Stimulated activated effector memory CD8-positive, alpha-beta T cell treated with anti-CD3 and anti-CD28 coated beads, Interleukin-12 subunit alpha, Interleukin-12 subunit beta, amount 100 ng/mL, for 72 hours (primary cell): ENCODE measurements around the gene RRM2.
A peak's percentile ranks its signal among the peaks of the same experiment; 100 is the strongest.

ENCODE experiments used
- ATAC-seq: fragments of 150-1000 bp; cut with Tn5 transposase; 2 replicates; pipeline ENCODE4 v1.10.0; 2021
- DNase-seq, 2 donors: peaks; one replicate each; pipeline ENCODE4 v3.0.0; 2021 to 2022; ENCODE audit warnings: low spot score in 2 of 2
- H3K27ac Mint-ChIP-seq: one replicate; pipeline ENCODE4 v1.8.0; 2022; ENCODE audit warnings: mild to moderate bottlenecking, mixed read lengths
- H3K36me3 Mint-ChIP-seq: one replicate; pipeline ENCODE4 v1.8.0; 2022; ENCODE audit warnings: mild to moderate bottlenecking, mixed read lengths
- H3K4me1 Mint-ChIP-seq: one replicate; pipeline ENCODE4 v1.8.0; 2022; ENCODE audit warnings: mixed read lengths
- H3K4me3 Mint-ChIP-seq: one replicate; pipeline ENCODE4 v1.8.0; 2022; ENCODE audit warnings: mild to moderate bottlenecking, mixed read lengths
- H3K9me3 Mint-ChIP-seq: one replicate; pipeline ENCODE4 v1.8.0; 2022; ENCODE audit warnings: mixed read lengths

The RRM2 gene

GRCh38 chr2:10166676-10167292, 44.2 kb downstream of the RRM2 start:
- Mint-ChIP-seq H3K4me1 (no peaks in the 10 kb centered on the region), H3K27ac (no peak overlapping the region), H3K9me3 (no peaks in the 10 kb centered on the region), H3K4me3 (no peak overlapping the region), H3K36me3 (peaks cover 6% of the 10 kb centered on the region)
- ATAC-seq, result no peak
- no peak for DNase-seq

GRCh38 chr2:10167316-10167715, 44.8 kb downstream of the RRM2 start:
- H3K4me1 Mint-ChIP-seq, result no peaks in the 10 kb centered on the region
- H3K9me3 Mint-ChIP-seq, result no peaks in the 10 kb centered on the region
- peak overlapping the region; percentile 50 for H3K27ac Mint-ChIP-seq
- no peak overlapping the region for H3K4me3 Mint-ChIP-seq
- peaks cover 11% of the 10 kb centered on the region for H3K36me3 Mint-ChIP-seq
- no peak for ATAC-seq
- no peak for DNase-seq

DNA sequence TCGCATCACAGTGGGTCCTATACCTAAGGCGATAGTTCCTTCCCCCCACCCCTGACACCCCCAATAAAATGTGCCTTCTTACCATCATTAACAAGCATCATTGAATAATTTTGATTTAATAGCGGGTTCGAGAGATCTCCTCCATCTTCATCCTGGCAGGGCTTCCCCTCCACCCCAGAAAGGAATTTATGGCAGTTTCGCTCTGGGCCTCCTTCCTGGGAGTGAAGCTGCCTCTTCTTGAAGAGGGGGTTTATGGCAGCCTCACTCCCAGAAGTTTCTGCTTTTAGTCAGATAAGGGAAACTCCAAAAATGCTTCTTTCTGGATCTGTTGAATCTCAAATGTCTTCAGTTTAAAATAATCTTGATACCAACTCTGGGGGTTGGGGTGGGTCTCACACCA, 45.7 kb downstream of the RRM2 start:
- no peaks in the 10 kb centered on the region for H3K9me3 Mint-ChIP-seq
- no peak for DNase-seq
- H3K27ac Mint-ChIP-seq, result peak overlapping the region; percentile 2
- H3K4me1 Mint-ChIP-seq, result no peaks in the 10 kb centered on the region
- ATAC-seq, result no peak
- H3K4me3 Mint-ChIP-seq, result no peak overlapping the region
- peaks cover 13% of the 10 kb centered on the region for H3K36me3 Mint-ChIP-seq

- Mint-ChIP-seq H3K4me3 (no peak overlapping the region), H3K36me3 (peaks cover 13% of the 10 kb centered on the region), H3K9me3 (no peaks in the 10 kb centered on the region), H3K27ac (peak overlapping the region; percentile 2), H3K4me1 (no peaks in the 10 kb centered on the region)
- ATAC-seq (no peak), DNase-seq (no peak)
Measured at GRCh38 chr2:10169053-10169578, 46.6 kb downstream of the RRM2 start.

DNA sequence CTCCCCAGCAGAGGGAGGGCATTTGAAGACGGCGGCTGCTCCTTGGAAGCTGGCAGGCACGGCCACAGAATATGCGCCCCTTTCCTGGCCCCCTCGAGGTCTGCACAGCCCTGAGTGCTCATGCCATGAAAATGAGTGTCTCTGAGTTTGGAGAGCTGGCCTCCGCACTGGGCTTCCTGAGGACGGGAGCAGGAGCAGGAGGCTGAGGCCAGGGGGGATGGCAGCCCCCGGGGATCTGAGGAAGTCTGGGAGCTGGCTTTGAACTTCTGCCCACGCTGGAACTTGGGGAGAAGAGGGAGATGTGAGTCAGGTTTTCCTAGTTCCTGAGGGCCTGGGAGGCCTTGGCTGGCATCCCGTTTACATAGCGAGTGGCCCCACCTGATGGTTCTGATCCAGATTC, 47.0 kb downstream of the RRM2 start:
- Mint-ChIP-seq H3K9me3 (no peaks in the 10 kb centered on the region), H3K36me3 (peaks cover 13% of the 10 kb centered on the region), H3K27ac (peak overlapping the region; percentile 2), H3K4me3 (no peak overlapping the region), H3K4me1 (no peaks in the 10 kb centered on the region)
- ATAC-seq (no peak), DNase-seq (no peak)

GRCh38 chr2:10170256-10170655, 47.7 kb downstream of the RRM2 start:
- ATAC-seq, result no peak
- Mint-ChIP-seq H3K27ac (no peak overlapping the region), H3K36me3 (peaks cover 13% of the 10 kb centered on the region), H3K9me3 (no peaks in the 10 kb centered on the region), H3K4me3 (no peak overlapping the region), H3K4me1 (no peaks in the 10 kb centered on the region)
- DNase-seq, result no peak

GRCh38 chr2:10171006-10171800, 48.7 kb downstream of the RRM2 start:
- ATAC-seq (no peak), DNase-seq (no peak)
- no peak overlapping the region for H3K4me3 Mint-ChIP-seq
- no peaks in the 10 kb centered on the region for H3K9me3 Mint-ChIP-seq
- no peaks in the 10 kb centered on the region for H3K4me1 Mint-ChIP-seq
- H3K36me3 Mint-ChIP-seq, result peaks cover 13% of the 10 kb centered on the region
- H3K27ac Mint-ChIP-seq, result no peak overlapping the region

GRCh38 chr2:10172033-10172871, 49.7 kb downstream of the RRM2 start:
- H3K27ac Mint-ChIP-seq, result no peak overlapping the region
- DNase-seq, result no peak
- H3K4me3 Mint-ChIP-seq, result no peak overlapping the region
- ATAC-seq, result no peak
- no peaks in the 10 kb centered on the region for H3K4me1 Mint-ChIP-seq
- H3K9me3 Mint-ChIP-seq, result no peaks in the 10 kb centered on the region
- H3K36me3 Mint-ChIP-seq, result peaks cover 18% of the 10 kb centered on the region

GRCh38 chr2:10173258-10174005, 50.9 kb downstream of the RRM2 start:
- no peaks in the 10 kb centered on the region for H3K4me1 Mint-ChIP-seq

GRCh38 chr2:10174173-10174572, 51.6 kb downstream of the RRM2 start:
- Mint-ChIP-seq H3K4me3 (no peak overlapping the region), H3K27ac (peak overlapping the region; percentile 23), H3K4me1 (no peaks in the 10 kb centered on the region), H3K9me3 (no peaks in the 10 kb centered on the region), H3K36me3 (peaks cover 11% of the 10 kb centered on the region)
- DNase-seq (no peak), ATAC-seq (no peak)

More at GRCh38 chr2:10173258-10174005, 50.9 kb downstream of the RRM2 start:
- Mint-ChIP-seq H3K36me3 (peaks cover 13% of the 10 kb centered on the region), H3K27ac (peak overlapping the region; percentile 23), H3K4me3 (no peak overlapping the region), H3K9me3 (no peaks in the 10 kb centered on the region)
- peak; percentile 42 for ATAC-seq
- DNase-seq, result no peak

DNA sequence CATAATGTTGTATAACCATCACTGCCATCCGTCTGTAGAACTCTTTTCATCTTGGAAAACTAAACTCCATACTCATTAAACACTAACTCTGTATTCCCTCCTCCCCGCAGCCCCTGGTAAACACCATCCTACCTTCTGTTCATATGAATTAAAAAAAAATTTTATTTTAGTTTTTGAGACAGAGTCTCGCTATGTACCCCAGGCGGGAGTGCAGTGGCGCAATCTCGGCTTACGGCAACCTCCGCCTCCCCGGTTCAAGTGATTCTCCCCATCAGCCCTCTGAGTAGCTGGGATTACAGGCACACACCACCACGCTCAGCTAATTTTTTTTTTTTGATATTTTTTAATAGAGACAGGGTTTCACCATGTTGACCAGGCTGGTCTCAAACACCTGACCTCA, 52.9 kb downstream of the RRM2 start:
- no peak overlapping the region for H3K27ac Mint-ChIP-seq
- no peak for ATAC-seq

DNA sequence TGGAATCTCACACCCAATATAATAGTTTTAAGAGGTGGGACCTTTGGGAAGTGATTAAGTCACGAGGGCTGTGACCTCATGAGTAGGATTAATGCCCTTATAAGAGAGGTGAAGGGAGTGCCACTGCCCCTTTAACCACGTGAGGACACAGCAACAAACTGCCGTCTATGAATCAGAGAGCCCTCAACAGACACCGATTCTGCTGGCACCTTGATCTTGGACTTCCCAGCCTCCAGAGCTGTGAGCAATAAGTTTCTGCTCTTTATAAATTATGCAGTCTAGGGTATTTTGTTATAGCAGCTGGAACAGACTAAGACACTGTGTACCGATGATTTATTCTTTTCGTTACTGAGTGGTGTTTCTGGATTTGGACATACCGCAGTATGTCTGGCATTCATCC, 56.2 kb downstream of the RRM2 start:
- H3K4me1 Mint-ChIP-seq, result no peaks in the 10 kb centered on the region
- H3K9me3 Mint-ChIP-seq, result peaks cover 4% of the 10 kb centered on the region
- ATAC-seq (no peak), DNase-seq (no peak)
- H3K27ac Mint-ChIP-seq, result no peak overlapping the region
- H3K36me3 Mint-ChIP-seq, result peaks cover 5% of the 10 kb centered on the region
- H3K4me3 Mint-ChIP-seq, result no peak overlapping the region

More for the DNA sequence above, 52.9 kb downstream of the RRM2 start:
- H3K36me3 Mint-ChIP-seq, result peaks cover 11% of the 10 kb centered on the region
- no peak for DNase-seq
- H3K4me1 Mint-ChIP-seq, result no peaks in the 10 kb centered on the region
- no peak overlapping the region for H3K4me3 Mint-ChIP-seq
- no peaks in the 10 kb centered on the region for H3K9me3 Mint-ChIP-seq

DNA sequence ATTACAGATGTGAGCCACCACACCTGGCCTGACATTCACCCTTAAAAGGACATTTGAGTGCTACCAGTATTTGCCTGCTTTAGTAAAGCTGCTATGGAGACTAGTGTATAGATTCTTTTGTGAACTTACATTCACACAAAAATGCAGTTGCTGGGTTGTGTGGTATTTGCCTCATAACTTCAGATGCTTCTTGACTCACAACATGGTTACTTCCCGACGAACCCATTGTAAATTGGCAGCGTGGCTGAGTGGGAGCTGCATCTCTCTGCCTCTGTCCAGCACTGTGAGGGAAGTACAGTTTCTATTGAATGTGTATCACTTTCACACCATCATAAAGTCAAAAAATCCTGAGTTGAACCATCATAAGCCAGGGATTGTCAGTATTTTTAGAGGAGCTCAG, 56.9 kb downstream of the RRM2 start:
- DNase-seq, result no peak
- Mint-ChIP-seq H3K9me3 (peaks cover 4% of the 10 kb centered on the region), H3K4me3 (no peak overlapping the region), H3K4me1 (no peaks in the 10 kb centered on the region), H3K27ac (no peak overlapping the region), H3K36me3 (peaks cover 5% of the 10 kb centered on the region)
- ATAC-seq, result no peak

DNA sequence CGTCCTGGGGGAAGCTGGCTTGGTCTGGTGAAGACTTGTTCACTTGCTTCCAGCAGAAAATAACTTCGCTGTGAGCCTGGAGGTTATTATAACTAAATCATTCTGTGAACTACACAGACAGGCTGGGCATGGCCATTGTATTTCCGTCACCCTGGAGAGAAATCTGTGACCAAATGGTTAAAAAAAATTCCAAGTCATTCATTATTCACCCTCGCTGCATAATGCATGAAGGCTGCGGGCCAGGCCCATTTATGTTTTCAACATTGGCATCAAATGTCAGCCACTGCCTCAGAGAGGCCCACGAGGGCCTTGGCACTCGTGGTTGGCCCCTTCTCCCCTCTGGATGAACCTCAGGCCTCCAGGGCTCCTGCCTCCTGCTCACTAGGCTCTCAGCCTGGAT, 57.7 kb downstream of the RRM2 start:
- Mint-ChIP-seq H3K27ac (no peak overlapping the region), H3K9me3 (peaks cover 4% of the 10 kb centered on the region), H3K4me1 (no peaks in the 10 kb centered on the region), H3K4me3 (no peak overlapping the region), H3K36me3 (peaks cover 5% of the 10 kb centered on the region)
- no peak for DNase-seq
- no peak for ATAC-seq
